Stimulated activated naive CD8-positive, alpha-beta T cell treated with anti-CD3 and anti-CD28 coated beads, Interleukin-15, Interleukin-2, amounts not matched to agents 100 ng/mL and 50 ng/mL, for 24 hours (primary cell): Measurements from ENCODE around the gene NFE2L1.
"Not testable (repeated sequence)": the region's sequence is repeated elsewhere in the genome, so short reads cannot be mapped to it uniquely, and the experiment has no call there.

Source experiments
- H3K27ac Mint-ChIP-seq: one replicate; pipeline ENCODE4 v1.8.0; 2021; ENCODE audit warnings: mild to moderate bottlenecking, mixed read lengths
- H3K27me3 Mint-ChIP-seq: one replicate; pipeline ENCODE4 v1.8.0; 2021; ENCODE audit warnings: mixed read lengths
- H3K36me3 Mint-ChIP-seq: one replicate; pipeline ENCODE4 v1.8.0; 2021; ENCODE audit warnings: low read depth, mixed read lengths
- H3K4me1 Mint-ChIP-seq: one replicate; pipeline ENCODE4 v1.8.0; 2021; ENCODE audit warnings: low read depth, mixed read lengths
- H3K4me3 Mint-ChIP-seq: one replicate; pipeline ENCODE4 v1.8.0; 2021; ENCODE audit warnings: mild to moderate bottlenecking, mixed read lengths
- H3K9me3 Mint-ChIP-seq: one replicate; pipeline ENCODE4 v1.8.0; 2021; ENCODE audit warnings: mixed read lengths

The NFE2L1 gene

DNA sequence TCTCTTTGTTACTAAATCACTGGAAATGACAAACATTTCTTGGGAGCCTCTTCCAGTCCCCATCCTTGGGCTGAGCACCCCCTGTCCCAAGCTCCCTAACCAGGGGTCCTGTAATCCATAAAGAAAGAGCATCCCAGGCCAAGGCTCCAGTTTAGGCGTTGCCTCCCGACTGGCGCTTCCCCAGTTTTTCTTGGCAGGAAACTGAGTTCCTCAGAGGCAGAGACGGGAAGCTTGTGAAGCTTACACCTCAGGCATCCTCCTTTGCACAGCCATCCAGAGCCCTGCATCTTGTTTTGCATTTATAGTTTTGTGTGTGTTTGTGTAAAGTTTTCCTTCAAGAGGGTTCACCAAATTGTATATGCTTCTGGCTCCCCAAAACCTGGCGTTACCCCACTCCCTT, 17.6 kb upstream of the NFE2L1 start:
- no peak overlapping the region for H3K27ac Mint-ChIP-seq
- H3K4me3 Mint-ChIP-seq = no peak overlapping the region
- H3K9me3 Mint-ChIP-seq = no peaks in the 10 kb centered on the region
- peaks cover 15% of the 10 kb centered on the region for H3K27me3 Mint-ChIP-seq
- no peaks in the 10 kb centered on the region for H3K36me3 Mint-ChIP-seq
- peaks cover 13% of the 10 kb centered on the region for H3K4me1 Mint-ChIP-seq

DNA sequence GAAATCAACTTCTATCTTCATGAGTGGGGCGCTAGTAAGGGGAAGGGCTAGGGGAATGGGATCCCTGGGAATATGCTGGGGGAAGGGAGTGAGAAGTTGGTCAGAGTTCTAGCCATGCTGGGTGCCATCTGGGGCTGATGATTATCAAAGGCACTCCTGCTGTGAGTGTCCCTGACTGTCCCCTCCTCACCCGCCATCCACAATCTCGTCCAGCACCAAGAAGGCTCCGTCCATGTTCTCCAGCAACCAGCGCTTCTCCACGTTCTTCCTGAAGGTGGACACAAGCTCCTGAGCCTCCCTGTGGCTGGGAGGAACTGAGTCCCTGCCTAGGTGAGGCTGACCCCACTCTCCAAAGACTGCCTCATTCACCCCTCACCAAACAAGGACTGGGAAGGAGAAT, 16.2 kb upstream of the NFE2L1 start:
- H3K27me3 Mint-ChIP-seq = peaks cover 23% of the 10 kb centered on the region
- no peaks in the 10 kb centered on the region for H3K4me1 Mint-ChIP-seq
- H3K36me3 Mint-ChIP-seq = no peaks in the 10 kb centered on the region
- no peak overlapping the region for H3K4me3 Mint-ChIP-seq
- no peak overlapping the region for H3K27ac Mint-ChIP-seq
- H3K9me3 Mint-ChIP-seq = no peaks in the 10 kb centered on the region

DNA sequence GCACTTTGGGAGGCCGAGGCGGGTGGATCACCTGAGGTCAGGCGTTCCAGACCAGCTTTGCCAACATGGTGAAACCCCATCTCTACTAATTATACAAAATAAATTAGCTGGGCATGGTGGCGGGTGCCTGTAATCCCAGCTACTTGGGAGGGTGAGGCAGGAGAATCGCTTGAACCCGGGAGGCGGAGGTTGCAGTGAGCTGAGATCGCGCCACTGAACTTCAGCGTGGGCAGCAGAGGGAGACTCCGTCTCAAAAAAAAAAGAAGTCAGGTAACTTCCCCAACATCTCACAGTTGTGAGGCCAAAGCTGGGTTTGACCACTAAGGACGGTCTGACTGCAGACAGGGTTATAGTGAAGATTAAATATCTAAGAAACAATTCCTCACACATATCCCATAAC, 13.4 kb upstream of the NFE2L1 start:
- Mint-ChIP-seq H3K27me3 (peaks cover 37% of the 10 kb centered on the region), H3K4me1 (peaks cover 10% of the 10 kb centered on the region)
- H3K27ac Mint-ChIP-seq, H3K4me3 Mint-ChIP-seq, H3K9me3 Mint-ChIP-seq, H3K36me3 Mint-ChIP-seq: not testable (repeated sequence)

DNA sequence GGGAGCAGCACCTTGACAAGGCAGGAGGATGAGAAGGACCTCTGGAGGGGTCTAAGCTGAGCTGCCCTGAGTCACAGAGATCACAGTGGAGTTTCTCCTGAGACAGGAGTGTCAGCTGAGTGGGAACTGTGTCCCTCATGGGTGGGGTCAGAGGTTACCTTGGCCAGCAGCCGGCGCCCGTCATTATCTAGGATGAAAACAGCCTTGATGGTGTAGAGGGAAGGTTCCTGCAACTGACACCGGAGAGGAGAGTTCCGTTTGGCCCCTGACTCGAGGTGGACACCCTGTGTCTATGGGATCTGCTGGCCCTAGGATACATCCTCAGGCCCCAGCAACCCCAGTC, 11.5 kb upstream of the NFE2L1 start:
- H3K27ac Mint-ChIP-seq = no peak overlapping the region
- peaks cover 10% of the 10 kb centered on the region for H3K4me1 Mint-ChIP-seq
- H3K27me3 Mint-ChIP-seq = peaks cover 33% of the 10 kb centered on the region
- no peaks in the 10 kb centered on the region for H3K36me3 Mint-ChIP-seq
- peak overlapping the region; percentile 81 for H3K4me3 Mint-ChIP-seq
- H3K9me3 Mint-ChIP-seq = no peaks in the 10 kb centered on the region

DNA sequence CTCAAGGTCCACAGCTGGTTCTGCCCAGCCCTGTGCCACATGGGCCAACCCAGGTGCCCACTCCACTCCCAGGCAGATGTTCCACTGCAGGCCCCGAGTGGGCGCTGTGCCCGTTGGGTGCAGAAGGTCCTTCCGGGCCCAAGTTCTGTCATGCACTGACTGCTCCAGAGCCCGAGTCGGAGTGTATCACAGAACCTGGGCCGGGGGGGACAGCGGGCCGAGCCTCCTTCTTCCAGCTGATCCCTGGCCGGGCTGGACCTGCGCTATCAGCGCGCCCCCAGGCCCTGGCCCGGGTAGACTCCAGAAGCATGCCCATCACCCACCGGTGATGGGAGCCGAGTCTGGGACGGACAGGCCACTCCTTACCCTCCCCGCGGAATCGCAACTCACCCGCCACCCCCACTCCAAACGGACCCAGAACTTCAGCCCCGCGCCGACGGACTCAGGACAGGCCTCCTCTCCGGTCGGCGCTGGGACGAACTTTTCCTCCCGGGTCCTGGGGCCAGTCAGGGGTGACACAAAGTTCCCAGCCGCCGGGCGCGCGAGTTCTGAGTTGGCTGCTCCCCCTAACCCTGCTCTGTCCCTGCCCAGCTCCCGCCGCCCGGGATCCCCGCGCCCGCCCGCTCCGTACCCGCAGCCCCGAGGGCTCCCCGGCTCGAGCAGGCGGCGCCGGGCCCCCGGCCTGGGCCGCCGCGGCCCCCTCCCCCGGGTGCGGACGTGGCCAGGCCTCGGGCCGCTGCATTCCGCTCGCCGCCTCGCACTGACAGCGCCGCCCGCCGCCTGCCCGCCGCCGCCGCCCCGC, 10.9 kb upstream of the NFE2L1 start, which contains the start of gene COPZ2:
COPZ2 (minus strand) TSS at position 762 of the 802 bp plus-strand sequence; CDS start at position 742, 20 bp downstream.
- peaks cover 33% of the 10 kb centered on the region for H3K27me3 Mint-ChIP-seq
- H3K9me3 Mint-ChIP-seq = no peaks in the 10 kb centered on the region
- peaks cover 10% of the 10 kb centered on the region for H3K4me1 Mint-ChIP-seq
- peak within 1 kb of the TSS; percentile 88 for H3K27ac Mint-ChIP-seq
- H3K36me3 Mint-ChIP-seq = no peaks in the 10 kb centered on the region
- H3K4me3 Mint-ChIP-seq = peak within 1 kb of the TSS; percentile 84

DNA sequence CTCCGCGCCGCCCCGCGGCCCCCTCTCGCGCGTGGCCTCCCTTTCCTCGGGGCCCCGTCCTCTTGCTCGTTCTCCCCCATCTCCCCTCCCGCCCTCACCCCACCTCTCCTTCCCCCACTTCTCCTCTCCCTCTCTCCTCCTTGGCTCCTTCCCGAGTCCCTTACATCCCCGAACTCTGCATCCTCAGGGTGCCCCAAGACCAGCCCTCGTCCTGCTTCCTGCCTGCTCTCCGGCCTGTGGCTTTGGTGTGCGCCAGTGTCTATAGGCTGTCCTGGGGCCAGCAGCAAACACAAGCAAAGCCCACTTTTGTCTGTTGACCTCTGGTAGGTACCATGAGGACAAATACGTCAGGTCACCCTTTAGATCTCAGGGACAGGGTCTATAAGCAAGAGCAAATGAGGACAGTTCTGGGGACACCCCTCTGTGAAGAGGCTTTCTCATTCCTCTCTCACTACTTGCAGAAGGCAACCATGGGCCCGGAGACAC, 10.3 kb upstream of the NFE2L1 start:
- Mint-ChIP-seq H3K27ac (peak overlapping the region; percentile 88), H3K4me1 (peaks cover 10% of the 10 kb centered on the region), H3K36me3 (no peaks in the 10 kb centered on the region), H3K9me3 (no peaks in the 10 kb centered on the region), H3K27me3 (peaks cover 28% of the 10 kb centered on the region), H3K4me3 (peak overlapping the region; percentile 84)

DNA sequence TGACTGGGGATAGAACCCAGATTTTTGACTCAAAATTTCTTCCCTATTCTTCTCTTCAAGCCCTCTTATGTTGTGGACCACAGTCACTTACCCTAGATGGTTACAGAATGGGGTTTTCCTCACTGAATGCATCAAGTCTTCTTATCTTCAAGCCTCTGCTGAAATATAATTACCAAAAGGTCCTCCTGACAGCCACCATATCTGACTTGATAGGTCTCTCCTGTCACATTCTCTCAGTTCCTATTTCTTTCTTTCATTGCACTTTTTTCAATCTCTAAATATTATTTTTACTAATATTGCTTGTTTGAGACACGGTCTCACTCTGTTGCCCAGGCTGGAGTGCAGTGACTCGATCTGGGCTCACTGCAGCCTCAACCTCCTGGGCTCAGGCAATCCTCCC, 9.5 kb upstream of the NFE2L1 start:
- peaks cover 25% of the 10 kb centered on the region for H3K27me3 Mint-ChIP-seq
- no peaks in the 10 kb centered on the region for H3K36me3 Mint-ChIP-seq
- H3K27ac Mint-ChIP-seq = no peak overlapping the region
- peak overlapping the region; percentile 84 for H3K4me3 Mint-ChIP-seq
- no peaks in the 10 kb centered on the region for H3K9me3 Mint-ChIP-seq
- peaks cover 10% of the 10 kb centered on the region for H3K4me1 Mint-ChIP-seq

DNA sequence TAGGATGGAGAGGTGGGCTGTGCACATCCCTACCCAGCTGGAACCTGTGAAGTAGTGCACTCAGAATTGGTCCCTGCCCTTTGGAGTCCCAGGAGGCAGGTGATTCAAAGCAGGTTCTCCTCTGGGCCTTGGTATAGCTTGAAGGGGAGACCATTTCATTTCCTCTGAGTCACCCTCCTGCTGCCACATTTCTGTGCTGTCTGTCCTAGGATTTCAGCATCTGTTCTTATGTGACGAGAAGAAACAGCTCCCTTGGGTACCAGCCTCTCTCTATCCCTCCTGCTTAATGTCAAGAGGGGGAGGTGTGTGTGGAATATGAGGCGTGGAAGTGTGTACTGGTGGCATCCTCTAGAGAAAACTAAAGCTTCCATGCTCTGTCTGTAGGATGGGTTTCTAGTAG, 5.0 kb upstream of the NFE2L1 start:
- H3K4me1 Mint-ChIP-seq = peaks cover 21% of the 10 kb centered on the region
- H3K36me3 Mint-ChIP-seq = peaks cover 13% of the 10 kb centered on the region
- peaks cover 12% of the 10 kb centered on the region for H3K27me3 Mint-ChIP-seq
- no peak overlapping the region for H3K4me3 Mint-ChIP-seq
- no peak overlapping the region for H3K27ac Mint-ChIP-seq
- H3K9me3 Mint-ChIP-seq = no peaks in the 10 kb centered on the region

DNA sequence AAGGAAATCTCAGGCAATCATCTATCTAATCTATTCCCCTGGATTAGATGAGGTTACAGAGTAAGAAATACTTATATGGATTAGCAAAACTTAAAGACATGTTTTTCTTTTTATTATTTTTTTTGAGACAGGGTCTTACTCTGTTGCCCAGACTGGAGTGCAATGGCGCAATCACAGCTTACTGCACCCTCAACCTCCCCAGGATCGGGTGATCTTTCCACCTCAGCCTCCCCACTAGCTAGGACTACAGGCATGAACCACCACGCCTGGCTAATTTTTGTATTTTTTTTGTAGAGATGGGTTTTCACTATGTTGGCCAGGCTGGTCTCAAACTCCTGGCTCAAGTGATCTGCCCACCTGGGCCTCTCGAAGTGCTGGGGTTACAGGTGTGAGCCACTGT, 3.3 kb upstream of the NFE2L1 start:
- no peak overlapping the region for H3K4me3 Mint-ChIP-seq
- H3K4me1 Mint-ChIP-seq = peaks cover 23% of the 10 kb centered on the region
- H3K27ac Mint-ChIP-seq = no peak overlapping the region

DNA sequence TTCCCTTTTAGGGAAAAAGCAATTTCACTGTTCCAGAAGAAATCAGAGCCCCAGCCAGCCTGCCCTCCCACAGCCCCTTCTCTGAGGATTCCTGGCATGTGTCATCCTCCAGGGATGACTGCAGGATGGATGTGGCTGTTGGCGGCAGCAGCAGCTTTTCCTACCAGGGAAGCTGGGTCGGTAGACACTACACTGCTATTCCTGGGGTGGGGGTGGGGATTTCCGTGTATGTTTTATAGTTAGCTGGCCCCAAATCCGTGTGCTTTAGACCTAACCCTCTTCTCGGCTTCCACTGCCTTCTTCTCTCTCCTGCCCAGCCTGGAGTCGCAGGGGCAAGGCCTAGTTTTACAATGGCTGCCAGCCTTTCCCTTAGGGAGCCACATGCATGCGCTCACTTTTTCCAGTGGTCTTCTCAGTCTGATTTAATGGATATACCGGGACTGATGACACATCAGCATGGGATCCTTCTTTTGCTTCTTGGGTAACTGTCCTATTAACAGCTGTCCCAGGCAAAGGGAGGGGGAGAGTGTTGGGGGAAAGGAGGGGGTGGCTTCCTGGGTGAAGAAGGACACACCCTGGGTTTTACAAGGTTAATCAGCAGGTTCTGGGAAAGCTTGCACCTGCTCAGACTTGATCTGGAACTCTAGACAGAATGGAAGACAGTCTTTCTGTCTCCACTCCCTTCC, 2.7 kb upstream of the NFE2L1 start:
- Mint-ChIP-seq H3K4me3 (peak overlapping the region; percentile 98), H3K27ac (peak overlapping the region; percentile 31), H3K4me1 (peaks cover 29% of the 10 kb centered on the region), H3K36me3 (peaks cover 21% of the 10 kb centered on the region), H3K9me3 (no peaks in the 10 kb centered on the region), H3K27me3 (no peaks in the 10 kb centered on the region)

More for the DNA sequence above, 3.3 kb upstream of the NFE2L1 start:
- no peaks in the 10 kb centered on the region for H3K27me3 Mint-ChIP-seq
- peaks cover 17% of the 10 kb centered on the region for H3K36me3 Mint-ChIP-seq
- H3K9me3 Mint-ChIP-seq = no peaks in the 10 kb centered on the region

DNA sequence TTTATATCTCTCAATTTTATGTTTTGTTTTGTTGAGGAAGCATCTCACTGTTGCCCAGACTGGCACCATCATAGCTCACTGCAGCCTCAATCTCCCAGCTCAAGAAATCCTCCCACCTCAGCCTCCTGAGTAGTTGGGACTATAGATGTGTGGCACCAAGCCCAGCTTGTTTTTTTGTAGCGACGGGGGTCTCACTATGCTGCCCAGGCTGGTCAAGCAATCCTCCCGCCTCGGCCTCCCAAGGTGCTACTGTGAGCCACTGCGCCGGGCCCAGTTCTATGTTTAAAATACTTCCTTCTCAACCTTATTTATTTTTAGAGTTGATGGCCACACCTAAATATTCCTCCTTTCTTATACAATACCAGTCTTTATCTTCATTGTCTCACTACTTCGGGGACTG, 1.9 kb upstream of the NFE2L1 start:
- Mint-ChIP-seq H3K27me3 (no peaks in the 10 kb centered on the region), H3K4me1 (peaks cover 36% of the 10 kb centered on the region), H3K27ac (peak overlapping the region; percentile 99), H3K36me3 (peaks cover 29% of the 10 kb centered on the region), H3K9me3 (no peaks in the 10 kb centered on the region), H3K4me3 (peak overlapping the region; percentile 98)

DNA sequence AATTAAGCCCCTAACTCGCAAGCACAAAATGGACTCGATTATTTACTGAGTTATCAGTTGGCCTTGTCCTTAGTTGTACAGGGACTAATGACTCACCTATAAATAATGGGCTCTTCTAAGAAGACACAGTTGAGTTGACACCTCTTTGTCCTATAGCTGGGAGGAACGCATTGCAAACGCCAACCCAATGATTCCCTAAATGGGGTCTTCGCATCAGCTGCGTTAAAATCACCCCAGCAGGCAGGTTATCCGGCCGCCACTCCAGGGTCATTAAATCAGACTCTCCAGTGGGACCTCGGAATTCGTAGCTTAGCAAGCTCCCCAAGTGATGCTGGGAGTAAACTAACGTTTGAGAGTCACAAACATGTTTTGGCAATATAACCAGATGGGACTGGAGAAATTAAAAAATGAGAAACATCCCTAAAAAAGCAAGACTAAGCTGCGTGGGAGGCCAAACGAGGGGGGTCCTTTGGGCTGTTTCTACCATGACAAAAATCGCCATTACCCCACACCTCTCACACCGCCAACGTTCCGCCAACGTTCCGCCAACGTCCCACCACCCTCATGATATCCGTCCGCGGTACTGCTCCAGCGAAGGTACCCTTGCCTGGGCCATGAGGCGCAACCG, 932 bp upstream of the NFE2L1 start:
- peaks cover 45% of the 10 kb centered on the region for H3K4me1 Mint-ChIP-seq
- no peaks in the 10 kb centered on the region for H3K27me3 Mint-ChIP-seq
- H3K4me3 Mint-ChIP-seq = peak overlapping the region; percentile 98
- peak overlapping the region; percentile 99 for H3K27ac Mint-ChIP-seq
- H3K36me3 Mint-ChIP-seq = peaks cover 39% of the 10 kb centered on the region
- H3K9me3 Mint-ChIP-seq = no peaks in the 10 kb centered on the region

DNA sequence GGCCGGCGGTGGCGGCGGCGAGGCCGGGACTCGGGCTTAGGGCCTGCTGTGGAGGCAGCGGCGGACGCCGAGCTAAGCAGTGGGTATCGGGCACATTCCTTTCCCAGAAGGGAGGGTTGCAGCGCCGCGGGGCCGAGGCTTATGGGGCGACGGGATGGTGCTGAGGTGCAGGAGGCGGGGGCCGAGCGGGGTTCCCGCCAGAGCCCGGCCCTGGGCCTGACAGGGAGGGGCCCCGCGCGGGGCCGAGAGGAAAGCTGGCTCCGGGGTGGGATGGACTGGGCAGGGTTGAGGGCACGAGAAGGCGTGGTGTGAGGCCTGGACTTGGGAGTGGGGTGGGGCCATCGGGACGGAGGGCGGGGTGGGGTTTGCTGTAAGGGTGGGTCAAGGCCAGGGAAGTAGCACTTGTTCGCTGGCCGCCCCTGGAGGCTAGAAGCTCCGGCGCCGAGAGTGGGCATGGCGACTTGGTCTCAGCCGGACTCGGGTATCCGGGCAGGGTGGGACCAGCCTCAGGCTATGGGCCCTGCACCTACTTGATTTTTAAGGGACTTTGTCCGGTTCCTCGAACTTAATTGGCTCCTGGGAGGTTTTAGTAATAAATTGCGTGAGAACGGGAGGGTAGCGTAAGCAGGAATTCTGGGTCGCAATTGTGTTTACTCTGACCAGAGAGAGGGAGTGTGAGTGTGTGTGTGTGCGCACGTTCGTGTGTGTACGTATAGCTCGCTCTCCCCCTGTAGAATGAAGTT, 396 bp downstream of the NFE2L1 start:
- peak overlapping the region; percentile 98 for H3K4me3 Mint-ChIP-seq
- peak overlapping the region; percentile 99 for H3K27ac Mint-ChIP-seq
- no peaks in the 10 kb centered on the region for H3K27me3 Mint-ChIP-seq
- peaks cover 59% of the 10 kb centered on the region for H3K4me1 Mint-ChIP-seq
- peaks cover 46% of the 10 kb centered on the region for H3K36me3 Mint-ChIP-seq
- H3K9me3 Mint-ChIP-seq = no peaks in the 10 kb centered on the region

DNA sequence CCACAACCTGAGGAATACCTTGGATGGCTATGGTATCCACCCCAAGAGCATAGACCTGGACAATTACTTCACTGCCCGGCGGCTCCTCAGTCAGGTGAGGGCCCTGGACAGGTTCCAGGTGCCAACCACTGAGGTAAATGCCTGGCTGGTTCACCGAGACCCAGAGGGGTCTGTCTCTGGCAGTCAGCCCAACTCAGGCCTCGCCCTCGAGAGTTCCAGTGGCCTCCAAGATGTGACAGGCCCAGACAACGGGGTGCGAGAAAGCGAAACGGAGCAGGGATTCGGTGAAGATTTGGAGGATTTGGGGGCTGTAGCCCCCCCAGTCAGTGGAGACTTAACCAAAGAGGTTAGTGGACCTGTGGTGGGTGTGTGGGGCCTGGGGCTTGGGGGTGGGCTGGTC, 3.1 kb downstream of the NFE2L1 start:
- H3K27ac Mint-ChIP-seq = no peak overlapping the region
- H3K9me3 Mint-ChIP-seq = no peaks in the 10 kb centered on the region
- peaks cover 73% of the 10 kb centered on the region for H3K4me1 Mint-ChIP-seq
- H3K4me3 Mint-ChIP-seq = peak overlapping the region; percentile 56
- peaks cover 52% of the 10 kb centered on the region for H3K36me3 Mint-ChIP-seq
- H3K27me3 Mint-ChIP-seq = no peaks in the 10 kb centered on the region
